H9 (cell line): ENCODE measurements around the gene BAZ2A. TPM values are rescaled to one million over a fixed set of nuclear protein-coding genes. Genes with fewer than 3 reads are reported as not detected.

Experiments
- DNase-seq: peaks from one replicate; pipeline ENCODE4 v3.0.0-alpha.2; 2017
- H2AFZ ChIP-seq: one replicate; pipeline ENCODE4 v1.6.1; 2013; ENCODE audit warnings: mild to moderate bottlenecking, low read length, control low read depth, moderate library complexity
- H2AK5ac ChIP-seq: 2 replicates; pipeline ENCODE4 v1.6.1; 2013; ENCODE audit warnings: low read length, control low read depth, mixed read lengths; ENCODE audit not compliant: insufficient read length
- H2BK120ac ChIP-seq: one replicate; pipeline ENCODE4 v1.6.1; 2013; ENCODE audit warnings: low read depth, mild to moderate bottlenecking, low read length, control low read depth, inconsistent platforms; ENCODE audit not compliant: poor library complexity, severe bottlenecking
- H2BK12ac ChIP-seq: 2 replicates; pipeline ENCODE4 v1.6.1; 2013; ENCODE audit warnings: low read length, control low read depth, mixed read lengths, low read depth; ENCODE audit not compliant: insufficient read length
- H2BK15ac ChIP-seq: 2 replicates; pipeline ENCODE4 v1.6.1; 2013; ENCODE audit warnings: low read depth, low read length, control low read depth
- H2BK20ac ChIP-seq: one replicate; pipeline ENCODE4 v1.6.1; 2013; ENCODE audit warnings: low read depth, mild to moderate bottlenecking, low read length, control low read depth, inconsistent platforms; ENCODE audit not compliant: poor library complexity, severe bottlenecking
- H2BK5ac ChIP-seq: 2 replicates; pipeline ENCODE4 v1.6.1; 2013; ENCODE audit warnings: low read length, control low read depth, mixed read lengths; ENCODE audit not compliant: insufficient read length
- H3K14ac ChIP-seq: 2 replicates; pipeline ENCODE4 v1.6.1; 2013; ENCODE audit warnings: low read length, control low read depth; ENCODE audit not compliant: insufficient read depth
- H3K18ac ChIP-seq: 2 replicates; pipeline ENCODE4 v1.6.1; 2013; ENCODE audit warnings: low read depth, mild to moderate bottlenecking, mixed read lengths, low read length, control low read depth; ENCODE audit not compliant: insufficient read length
- H3K23ac ChIP-seq: 2 replicates; pipeline ENCODE4 v1.6.1; 2013; ENCODE audit warnings: low read length, control low read depth, mixed read lengths, low read depth; ENCODE audit not compliant: insufficient read length
- H3K23me2 ChIP-seq: 2 replicates; pipeline ENCODE4 v1.6.1; 2013; ENCODE audit warnings: low read depth, mild to moderate bottlenecking, mixed read lengths, low read length, control low read depth; ENCODE audit not compliant: insufficient read length, poor library complexity, severe bottlenecking
- H3K27ac ChIP-seq: 2 replicates; pipeline ENCODE4 v1.5.1; 2013; ENCODE audit warnings: low read length, control low read depth, mixed read lengths, low read depth; ENCODE audit not compliant: insufficient read length
- H3K27me3 ChIP-seq: 2 replicates; pipeline ENCODE4 v1.6.1; 2013; ENCODE audit warnings: low read length, control low read depth, inconsistent platforms; ENCODE audit not compliant: insufficient read depth
- H3K4ac ChIP-seq: 2 replicates; pipeline ENCODE4 v1.6.1; 2013; ENCODE audit warnings: low read depth, mild to moderate bottlenecking, control low read depth, inconsistent platforms, low read length, moderate library complexity
- H3K4me1 ChIP-seq: 2 replicates; pipeline ENCODE4 v1.6.1; 2013; ENCODE audit warnings: low read length, control low read depth, inconsistent platforms; ENCODE audit not compliant: insufficient read depth
- H3K4me2 ChIP-seq: 2 replicates; pipeline ENCODE4 v1.6.1; 2013; ENCODE audit warnings: low read length, control low read depth, mixed read lengths; ENCODE audit not compliant: insufficient read length, insufficient read depth
- H3K56ac ChIP-seq: 2 replicates; pipeline ENCODE4 v1.6.1; 2013; ENCODE audit warnings: low read depth, mild to moderate bottlenecking, mixed read lengths, low read length, control low read depth; ENCODE audit not compliant: insufficient read length
- H3K79me1 ChIP-seq: 2 replicates; pipeline ENCODE4 v1.6.1; 2013; ENCODE audit warnings: low read depth, mild to moderate bottlenecking, moderate library complexity, low read length, control low read depth, inconsistent platforms; ENCODE audit not compliant: insufficient read depth, poor library complexity, severe bottlenecking
- H3K79me2 ChIP-seq: 2 replicates; pipeline ENCODE4 v1.6.1; 2013; ENCODE audit warnings: low read length, control low read depth, inconsistent platforms; ENCODE audit not compliant: insufficient read depth
- H3K9ac ChIP-seq: 2 replicates; pipeline ENCODE4 v1.6.1; 2013; ENCODE audit warnings: low read length, control low read depth, mixed read lengths; ENCODE audit not compliant: insufficient read length; ENCODE audit errors: extremely low read depth
- H3K9me3 ChIP-seq: one replicate; pipeline ENCODE4 v1.6.1; 2013; ENCODE audit warnings: low read depth, low read length, inconsistent platforms; ENCODE audit not compliant: control insufficient read depth
- H3T11ph ChIP-seq: one replicate; pipeline ENCODE4 v1.6.1; 2013; ENCODE audit warnings: mild to moderate bottlenecking, low read length, control low read depth, inconsistent platforms
- H4K20me1 ChIP-seq: one replicate; pipeline ENCODE4 v1.6.1; 2013; ENCODE audit not compliant: control insufficient read depth, insufficient read length, insufficient read depth
- H4K5ac ChIP-seq: 2 replicates; pipeline ENCODE4 v1.6.1; 2013; ENCODE audit warnings: low read depth, mild to moderate bottlenecking, mixed read lengths, low read length, control low read depth; ENCODE audit not compliant: insufficient read length
- H4K8ac ChIP-seq: replicated peaks from 2 replicates; pipeline ENCODE4 v1.6.1; 2013; ENCODE audit warnings: low read length, control low read depth, mixed read lengths, low read depth; ENCODE audit not compliant: insufficient read length
- H4K91ac ChIP-seq: 2 replicates; pipeline ENCODE4 v1.6.1; 2013; ENCODE audit warnings: low read depth, mild to moderate bottlenecking, moderate library complexity, mixed read lengths, low read length, control low read depth; ENCODE audit not compliant: insufficient read length
- H3K27ac Mint-ChIP-seq, 3 experiments: 2 replicates in 2 of 3; 3 replicates in 1 of 3; pipeline ENCODE4 v1.8.0; 2020 to 2021; ENCODE audit warnings: mixed read lengths in 3 of 3, mild to moderate bottlenecking in 1 of 3, moderate library complexity in 1 of 3
- H3K27me3 Mint-ChIP-seq: 2 replicates; pipeline ENCODE4 v1.8.0; 2021; ENCODE audit warnings: low read depth, mild to moderate bottlenecking, moderate library complexity, mixed read lengths
- H3K36me3 Mint-ChIP-seq, 3 experiments: 2 replicates in 2 of 3; 3 replicates in 1 of 3; pipeline ENCODE4 v1.8.0; 2020 to 2021; ENCODE audit warnings: low read depth in 3 of 3, mixed read lengths in 3 of 3; ENCODE audit not compliant: insufficient read depth in 1 of 3
- H3K4me1 Mint-ChIP-seq, 2 experiments: 2 replicates each; pipeline ENCODE4 v1.8.0; 2020; ENCODE audit warnings: mixed read lengths in 2 of 2
- H3K4me3 Mint-ChIP-seq, 2 experiments: 2 replicates in 1 of 2; 3 replicates in 1 of 2; pipeline ENCODE4 v1.8.0; 2020 to 2021; ENCODE audit warnings: mild to moderate bottlenecking in 2 of 2, mixed read lengths in 2 of 2, moderate library complexity in 1 of 2
- H3K9me3 Mint-ChIP-seq, 2 experiments: 2 replicates in 1 of 2; 3 replicates in 1 of 2; pipeline ENCODE4 v1.8.0; 2020; ENCODE audit warnings: mild to moderate bottlenecking in 2 of 2, mixed read lengths in 2 of 2, moderate library complexity in 1 of 2
- WGBS: extraction: QIAGEN DNeasy Blood & Tissue Kit; methylation state at CpG from one replicate; pipeline ENCODE4 v1.1.7; 2013; ENCODE audit warnings: missing lambda C conversion rate, low lambda C conversion rate, mixed read lengths; ENCODE audit not compliant: insufficient read length; ENCODE audit errors: extremely low coverage; 5-methylcytosine and 5-hydroxymethylcytosine counted together
- total RNA-seq: library from RNA; stranded (reverse); gene quantifications from 2 replicates; pipeline ENCODE4 v1.2.1, GENCODE V29; 2021
- TF ChIP-seq, protein P1 (sequence below): fragments of 200-600 bp; sonication (generic); conservative IDR thresholded peaks from 3 replicates; pipeline ENCODE4 v1.8.0; 2021; ENCODE audit warnings: antibody characterized with exemption, mild to moderate bottlenecking

Gene BAZ2A
- total RNA-seq, 1 experiment from 2014 or later: 108 TPM

GRCh38 chr12:56572288-56572687 lies 57.8 kb downstream of the BAZ2A start:
- no peaks in the 10 kb centered on the region for H3K27me3 Mint-ChIP-seq
- Histone ChIP-seq H3T11ph (no peak overlapping the region), H4K8ac (no peak overlapping the region), H2BK5ac (no peak overlapping the region), H2BK12ac (no peak overlapping the region), H3K79me1 (no peaks in the 10 kb centered on the region), H3K18ac (no peak overlapping the region), H3K79me2 (no peaks in the 10 kb centered on the region), H3K4ac (no peak overlapping the region), H3K9me3 (no peaks in the 10 kb centered on the region), H3K4me2 (no peak overlapping the region), H3K14ac (no peak overlapping the region), H4K91ac (no peak overlapping the region), H3K9ac (no peak overlapping the region), H3K23ac (no peak overlapping the region), H4K5ac (no peak overlapping the region), H3K23me2 (no peaks in the 10 kb centered on the region), H3K27ac (no peak overlapping the region), H2BK15ac (no peak overlapping the region), H4K20me1 (no peaks in the 10 kb centered on the region), H3K56ac (no peak overlapping the region), H3K27me3 (no peaks in the 10 kb centered on the region), H3K4me1 (no peaks in the 10 kb centered on the region), H2AK5ac (no peak overlapping the region), H2BK20ac (no peak overlapping the region), H2BK120ac (no peak overlapping the region), H2AFZ (no peak overlapping the region)
- H3K9me3 Mint-ChIP-seq: no peaks in the 10 kb centered on the region
- H3K36me3 Mint-ChIP-seq: peaks cover 0 to 8% (median 0%) of the 10 kb centered on the region in 3 experiments; a peak in 2 of 7 replicates
- no peak overlapping the region for H3K27ac Mint-ChIP-seq
- DNase-seq: no peak
- no CpG with 5 or more reads among the region's 1 CpG for WGBS
- TF ChIP-seq, protein P1, sequence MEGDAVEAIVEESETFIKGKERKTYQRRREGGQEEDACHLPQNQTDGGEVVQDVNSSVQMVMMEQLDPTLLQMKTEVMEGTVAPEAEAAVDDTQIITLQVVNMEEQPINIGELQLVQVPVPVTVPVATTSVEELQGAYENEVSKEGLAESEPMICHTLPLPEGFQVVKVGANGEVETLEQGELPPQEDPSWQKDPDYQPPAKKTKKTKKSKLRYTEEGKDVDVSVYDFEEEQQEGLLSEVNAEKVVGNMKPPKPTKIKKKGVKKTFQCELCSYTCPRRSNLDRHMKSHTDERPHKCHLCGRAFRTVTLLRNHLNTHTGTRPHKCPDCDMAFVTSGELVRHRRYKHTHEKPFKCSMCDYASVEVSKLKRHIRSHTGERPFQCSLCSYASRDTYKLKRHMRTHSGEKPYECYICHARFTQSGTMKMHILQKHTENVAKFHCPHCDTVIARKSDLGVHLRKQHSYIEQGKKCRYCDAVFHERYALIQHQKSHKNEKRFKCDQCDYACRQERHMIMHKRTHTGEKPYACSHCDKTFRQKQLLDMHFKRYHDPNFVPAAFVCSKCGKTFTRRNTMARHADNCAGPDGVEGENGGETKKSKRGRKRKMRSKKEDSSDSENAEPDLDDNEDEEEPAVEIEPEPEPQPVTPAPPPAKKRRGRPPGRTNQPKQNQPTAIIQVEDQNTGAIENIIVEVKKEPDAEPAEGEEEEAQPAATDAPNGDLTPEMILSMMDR: no peak
- peaks cover 0 to 8% of the 10 kb centered on the region in 2 experiments; a peak in 2 of 4 replicates for H3K4me1 Mint-ChIP-seq
- H3K4me3 Mint-ChIP-seq: no peak overlapping the region
